H1 (cell line): ENCODE measurements around the gene GBX1. TPM values are rescaled to one million over a fixed set of nuclear protein-coding genes. Genes with fewer than 3 reads are reported as not detected.

ENCODE experiments used
- polyA plus RNA-seq, 7 experiments: library from polyadenylated mRNA; depleted of rRNA in 3 of 7; stranded (reverse) in 5 of 7; unstranded in 2 of 7; fragments of >200 nt in 5 of 7; fragments of 200-250 nt in 2 of 7; gene quantifications; 1 replicate in 5 of 7; 2 replicates in 1 of 7; 4 replicates in 1 of 7; pipeline versions ENCODE4 v1.2.1 to v1.2.3, GENCODE V29; 2011 to 2013; ENCODE audit warnings: missing spikeins in 2 of 7, mixed read lengths in 2 of 7
- total RNA-seq: library from RNA; stranded (reverse); fragmentation: NEBNext Ultra II Directional; extraction: Animal tissue kit (Norgen Biotek cat#: 25700); gene quantifications from 2 replicates; pipeline ENCODE4 v1.2.1, GENCODE V29; 2021
- TF ChIP-seq, protein P1 (sequence below): fragments of 300-600 bp; sonication (generic); IDR thresholded peaks from 2 replicates; pipeline ENCODE4 v1.7.1; 2012; ENCODE audit warnings: low read length, moderate library complexity, mild to moderate bottlenecking, inconsistent platforms; ENCODE audit not compliant: insufficient replicate concordance

The GBX1 gene
- total and polyA plus RNA-seq, 2 of the 8 experiments (the other 6 are each of a cell fraction or from before 2014, with no cell fraction given): not detected

DNA sequence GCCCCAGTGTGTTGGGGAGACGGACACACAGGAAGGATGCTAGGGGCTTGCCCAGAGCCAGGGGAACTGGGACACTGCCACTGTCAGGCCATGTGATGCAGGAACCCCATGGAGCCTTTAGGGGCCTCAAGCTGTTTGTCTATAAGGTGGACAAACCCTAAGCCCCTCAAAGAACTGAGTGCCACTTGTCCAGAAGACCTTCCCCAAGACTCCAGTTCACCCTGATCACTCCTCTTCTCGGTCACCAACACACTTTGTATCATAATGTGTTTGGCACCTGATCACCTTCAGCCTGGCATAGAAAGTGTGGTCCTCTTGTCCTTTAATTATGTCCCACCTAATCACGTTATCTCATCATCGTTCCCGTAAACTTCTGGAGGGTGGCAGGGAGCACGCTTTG is 42.1 kb upstream of the GBX1 start (continued):
- TF ChIP-seq, protein P1, sequence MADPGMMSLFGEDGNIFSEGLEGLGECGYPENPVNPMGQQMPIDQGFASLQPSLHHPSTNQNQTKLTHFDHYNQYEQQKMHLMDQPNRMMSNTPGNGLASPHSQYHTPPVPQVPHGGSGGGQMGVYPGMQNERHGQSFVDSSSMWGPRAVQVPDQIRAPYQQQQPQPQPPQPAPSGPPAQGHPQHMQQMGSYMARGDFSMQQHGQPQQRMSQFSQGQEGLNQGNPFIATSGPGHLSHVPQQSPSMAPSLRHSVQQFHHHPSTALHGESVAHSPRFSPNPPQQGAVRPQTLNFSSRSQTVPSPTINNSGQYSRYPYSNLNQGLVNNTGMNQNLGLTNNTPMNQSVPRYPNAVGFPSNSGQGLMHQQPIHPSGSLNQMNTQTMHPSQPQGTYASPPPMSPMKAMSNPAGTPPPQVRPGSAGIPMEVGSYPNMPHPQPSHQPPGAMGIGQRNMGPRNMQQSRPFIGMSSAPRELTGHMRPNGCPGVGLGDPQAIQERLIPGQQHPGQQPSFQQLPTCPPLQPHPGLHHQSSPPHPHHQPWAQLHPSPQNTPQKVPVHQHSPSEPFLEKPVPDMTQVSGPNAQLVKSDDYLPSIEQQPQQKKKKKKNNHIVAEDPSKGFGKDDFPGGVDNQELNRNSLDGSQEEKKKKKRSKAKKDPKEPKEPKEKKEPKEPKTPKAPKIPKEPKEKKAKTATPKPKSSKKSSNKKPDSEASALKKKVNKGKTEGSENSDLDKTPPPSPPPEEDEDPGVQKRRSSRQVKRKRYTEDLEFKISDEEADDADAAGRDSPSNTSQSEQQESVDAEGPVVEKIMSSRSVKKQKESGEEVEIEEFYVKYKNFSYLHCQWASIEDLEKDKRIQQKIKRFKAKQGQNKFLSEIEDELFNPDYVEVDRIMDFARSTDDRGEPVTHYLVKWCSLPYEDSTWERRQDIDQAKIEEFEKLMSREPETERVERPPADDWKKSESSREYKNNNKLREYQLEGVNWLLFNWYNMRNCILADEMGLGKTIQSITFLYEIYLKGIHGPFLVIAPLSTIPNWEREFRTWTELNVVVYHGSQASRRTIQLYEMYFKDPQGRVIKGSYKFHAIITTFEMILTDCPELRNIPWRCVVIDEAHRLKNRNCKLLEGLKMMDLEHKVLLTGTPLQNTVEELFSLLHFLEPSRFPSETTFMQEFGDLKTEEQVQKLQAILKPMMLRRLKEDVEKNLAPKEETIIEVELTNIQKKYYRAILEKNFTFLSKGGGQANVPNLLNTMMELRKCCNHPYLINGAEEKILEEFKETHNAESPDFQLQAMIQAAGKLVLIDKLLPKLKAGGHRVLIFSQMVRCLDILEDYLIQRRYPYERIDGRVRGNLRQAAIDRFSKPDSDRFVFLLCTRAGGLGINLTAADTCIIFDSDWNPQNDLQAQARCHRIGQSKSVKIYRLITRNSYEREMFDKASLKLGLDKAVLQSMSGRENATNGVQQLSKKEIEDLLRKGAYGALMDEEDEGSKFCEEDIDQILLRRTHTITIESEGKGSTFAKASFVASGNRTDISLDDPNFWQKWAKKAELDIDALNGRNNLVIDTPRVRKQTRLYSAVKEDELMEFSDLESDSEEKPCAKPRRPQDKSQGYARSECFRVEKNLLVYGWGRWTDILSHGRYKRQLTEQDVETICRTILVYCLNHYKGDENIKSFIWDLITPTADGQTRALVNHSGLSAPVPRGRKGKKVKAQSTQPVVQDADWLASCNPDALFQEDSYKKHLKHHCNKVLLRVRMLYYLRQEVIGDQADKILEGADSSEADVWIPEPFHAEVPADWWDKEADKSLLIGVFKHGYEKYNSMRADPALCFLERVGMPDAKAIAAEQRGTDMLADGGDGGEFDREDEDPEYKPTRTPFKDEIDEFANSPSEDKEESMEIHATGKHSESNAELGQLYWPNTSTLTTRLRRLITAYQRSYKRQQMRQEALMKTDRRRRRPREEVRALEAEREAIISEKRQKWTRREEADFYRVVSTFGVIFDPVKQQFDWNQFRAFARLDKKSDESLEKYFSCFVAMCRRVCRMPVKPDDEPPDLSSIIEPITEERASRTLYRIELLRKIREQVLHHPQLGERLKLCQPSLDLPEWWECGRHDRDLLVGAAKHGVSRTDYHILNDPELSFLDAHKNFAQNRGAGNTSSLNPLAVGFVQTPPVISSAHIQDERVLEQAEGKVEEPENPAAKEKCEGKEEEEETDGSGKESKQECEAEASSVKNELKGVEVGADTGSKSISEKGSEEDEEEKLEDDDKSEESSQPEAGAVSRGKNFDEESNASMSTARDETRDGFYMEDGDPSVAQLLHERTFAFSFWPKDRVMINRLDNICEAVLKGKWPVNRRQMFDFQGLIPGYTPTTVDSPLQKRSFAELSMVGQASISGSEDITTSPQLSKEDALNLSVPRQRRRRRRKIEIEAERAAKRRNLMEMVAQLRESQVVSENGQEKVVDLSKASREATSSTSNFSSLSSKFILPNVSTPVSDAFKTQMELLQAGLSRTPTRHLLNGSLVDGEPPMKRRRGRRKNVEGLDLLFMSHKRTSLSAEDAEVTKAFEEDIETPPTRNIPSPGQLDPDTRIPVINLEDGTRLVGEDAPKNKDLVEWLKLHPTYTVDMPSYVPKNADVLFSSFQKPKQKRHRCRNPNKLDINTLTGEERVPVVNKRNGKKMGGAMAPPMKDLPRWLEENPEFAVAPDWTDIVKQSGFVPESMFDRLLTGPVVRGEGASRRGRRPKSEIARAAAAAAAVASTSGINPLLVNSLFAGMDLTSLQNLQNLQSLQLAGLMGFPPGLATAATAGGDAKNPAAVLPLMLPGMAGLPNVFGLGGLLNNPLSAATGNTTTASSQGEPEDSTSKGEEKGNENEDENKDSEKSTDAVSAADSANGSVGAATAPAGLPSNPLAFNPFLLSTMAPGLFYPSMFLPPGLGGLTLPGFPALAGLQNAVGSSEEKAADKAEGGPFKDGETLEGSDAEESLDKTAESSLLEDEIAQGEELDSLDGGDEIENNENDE: no peak
- TF ChIP-seq, all 59 proteins: peak for 1
